KBM-7 (cell line): ENCODE data around the gene OR1F1.
"Not testable (repeated sequence)": the region's sequence is repeated elsewhere in the genome, so short reads cannot be mapped to it uniquely, and the experiment has no call there.

Source experiments
- DNase-seq: peaks from one replicate; pipeline ENCODE4 v3.0.0-alpha.2; 2015
- in situ Hi-C: fragments of 300-500 bp; cut with MboI; formaldehyde crosslinking; loops from 2 replicates; pipeline ENCODE4 v1.14.3; 2020; ENCODE audit warnings: low sequenced_read_pairs, low pct_unique_long_range_greater_than_20kb, mixed read lengths

The OR1F1 gene

DNA sequence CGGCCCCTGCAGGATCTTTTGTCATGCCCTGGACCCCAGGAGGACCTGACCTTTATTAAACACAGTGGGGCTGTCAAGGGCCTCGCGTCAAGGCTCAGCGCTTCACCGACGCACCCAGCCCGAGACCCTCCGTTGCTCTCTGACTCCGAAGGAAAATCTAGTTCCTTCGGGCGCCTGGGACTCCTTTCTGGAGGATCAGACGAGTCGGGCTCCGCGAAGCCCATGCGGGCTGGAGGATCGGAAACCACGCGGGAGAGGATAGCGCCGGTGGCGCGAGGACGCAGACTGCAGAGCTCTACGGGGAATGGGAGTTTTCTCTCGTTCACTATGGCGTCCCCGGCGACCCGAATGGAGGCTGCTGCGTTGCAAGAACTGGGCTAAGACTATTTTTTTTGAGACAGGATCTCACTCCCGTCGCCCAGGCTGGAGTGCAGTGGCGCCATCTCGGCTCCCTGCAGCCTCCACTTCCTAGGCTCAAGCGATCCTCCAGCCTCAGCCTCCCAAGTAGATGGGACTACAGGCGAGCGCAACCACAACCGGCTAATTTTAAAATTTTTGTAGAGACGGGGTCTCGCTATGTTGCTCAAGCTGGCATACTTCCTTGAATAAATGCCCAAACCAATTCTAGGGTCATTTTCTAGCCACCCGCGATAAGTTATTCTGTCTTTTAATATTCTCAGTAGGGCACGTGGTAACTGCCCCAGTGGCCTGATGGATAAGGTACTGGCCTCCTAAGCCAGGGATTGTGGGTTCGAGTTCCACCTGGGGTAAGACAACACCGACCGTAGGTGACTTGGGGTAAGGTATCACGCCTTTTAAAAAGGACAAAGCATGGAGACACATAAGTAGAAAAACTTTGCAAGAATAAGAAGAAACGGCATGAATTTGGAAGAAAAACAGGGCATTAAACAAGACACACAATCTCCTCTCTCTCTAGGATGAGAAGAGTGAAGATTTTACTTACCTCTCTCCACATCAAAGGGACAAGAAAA lies 5.5 kb downstream of the OR1F1 start:
- in situ Hi-C loops, result no loop called here
- DNase-seq, result no peak

DNA sequence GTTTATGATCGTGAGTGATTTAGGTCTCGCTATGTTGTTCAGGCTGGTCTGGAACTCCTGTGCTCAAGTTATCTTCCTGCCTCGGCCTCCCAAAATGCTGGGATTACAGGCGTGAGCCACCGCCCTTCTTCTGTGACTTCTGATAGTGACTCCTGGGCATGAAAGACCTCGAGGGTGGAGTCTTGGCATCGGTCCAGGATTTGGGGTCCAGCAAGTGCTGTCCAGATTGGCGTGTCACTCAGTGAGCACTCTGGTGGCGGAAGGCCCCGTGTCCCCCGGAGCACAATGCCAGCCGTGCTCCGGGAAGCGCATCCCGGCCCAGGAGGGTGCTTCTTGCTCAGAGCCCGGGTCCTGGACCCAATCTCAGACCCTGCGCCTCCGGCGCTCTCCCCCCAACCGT lies 6.8 kb downstream of the OR1F1 start:
- in situ Hi-C loops, result no loop called here
- no peak for DNase-seq

DNA sequence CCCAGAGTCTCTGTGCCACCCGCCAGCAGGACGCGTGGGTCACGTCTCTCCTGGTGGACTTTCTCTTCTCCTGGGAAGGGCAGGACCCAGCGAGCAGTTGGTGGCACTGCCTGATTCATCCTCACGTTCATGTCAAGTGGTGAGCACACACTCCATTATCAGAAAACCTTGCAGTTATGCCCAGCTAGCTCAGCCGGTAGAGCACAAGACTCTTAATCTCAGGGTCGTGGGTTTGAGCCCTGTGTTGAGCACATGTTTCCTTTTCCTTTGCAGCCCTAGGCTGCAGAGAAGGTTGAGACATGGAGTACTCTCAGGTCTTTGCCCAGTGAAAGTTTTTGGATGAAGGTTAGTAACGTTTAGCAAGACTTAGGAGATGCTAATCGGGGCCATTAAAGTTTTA lies 8.0 kb downstream of the OR1F1 start:
- in situ Hi-C loops, result no loop called here
- DNase-seq, result no peak

DNA sequence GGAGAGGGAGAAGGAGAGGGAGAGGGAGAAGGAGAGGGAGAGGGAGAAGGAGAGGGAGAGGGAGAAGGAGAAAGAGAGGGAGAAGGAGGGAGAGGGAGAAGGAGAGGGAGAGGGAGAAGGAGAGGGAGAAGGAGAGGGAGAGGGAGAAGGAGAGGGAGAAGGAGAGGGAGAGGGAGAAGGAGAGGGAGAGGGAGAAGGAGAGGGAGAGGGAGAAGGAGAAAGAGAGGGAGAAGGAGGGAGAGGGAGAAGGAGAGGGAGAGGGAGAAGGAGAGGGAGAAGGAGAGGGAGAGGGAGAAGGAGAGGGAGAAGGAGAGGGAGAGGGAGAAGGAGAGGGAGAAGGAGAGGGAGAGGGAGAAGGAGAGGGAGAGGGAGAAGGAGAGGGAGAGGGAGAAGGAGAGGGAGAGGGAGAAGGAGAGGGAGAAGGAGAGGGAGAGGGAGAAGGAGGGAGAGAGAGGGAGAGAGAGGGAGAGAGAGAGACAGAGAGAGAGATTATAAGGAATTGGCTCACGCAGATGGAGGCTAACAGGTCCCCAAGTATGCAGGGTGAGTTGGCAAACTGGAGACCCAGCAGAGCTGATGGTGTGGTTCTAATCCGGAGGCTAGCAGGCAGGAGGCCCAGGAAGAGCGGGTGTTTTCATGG lies 9.8 kb downstream of the OR1F1 start:
- DNase-seq, in situ Hi-C loops: not testable (repeated sequence)

DNA sequence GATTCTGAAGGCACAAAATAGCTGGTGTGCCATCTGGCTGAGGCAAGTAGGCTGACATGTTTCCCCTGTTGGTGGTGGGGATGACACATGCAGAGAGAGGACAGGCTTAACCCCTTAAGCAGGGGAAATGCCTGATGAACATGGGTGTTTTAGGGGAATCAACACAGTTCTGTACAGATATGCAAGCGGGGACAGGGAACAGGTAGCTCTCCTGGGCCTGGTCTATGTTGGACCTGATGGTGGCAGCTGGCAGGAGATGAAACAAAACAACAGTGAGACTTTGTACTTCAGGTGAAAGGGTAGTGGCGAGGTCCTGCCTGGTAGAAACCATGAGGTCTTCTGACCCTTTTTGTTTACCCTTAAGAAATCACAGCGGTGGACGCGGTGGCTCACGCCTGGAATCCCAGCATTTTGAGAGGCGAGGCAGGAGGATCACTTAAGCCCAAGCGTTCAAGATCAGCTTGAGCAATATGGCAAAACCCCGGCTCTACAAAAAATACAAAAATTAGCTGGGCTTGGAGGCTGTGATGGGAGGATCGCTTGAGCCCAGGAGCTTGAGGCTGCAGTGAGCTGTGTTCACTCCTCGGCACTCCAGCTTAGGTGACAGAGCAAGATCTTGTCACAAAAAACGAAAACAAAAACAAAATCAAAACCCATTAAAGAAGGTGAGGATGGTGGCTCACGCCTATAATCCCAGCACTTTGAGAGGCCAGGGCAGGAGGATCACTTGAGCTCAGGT lies 10.5 kb downstream of the OR1F1 start:
- in situ Hi-C loops, result no loop called here
- no peak for DNase-seq

DNA sequence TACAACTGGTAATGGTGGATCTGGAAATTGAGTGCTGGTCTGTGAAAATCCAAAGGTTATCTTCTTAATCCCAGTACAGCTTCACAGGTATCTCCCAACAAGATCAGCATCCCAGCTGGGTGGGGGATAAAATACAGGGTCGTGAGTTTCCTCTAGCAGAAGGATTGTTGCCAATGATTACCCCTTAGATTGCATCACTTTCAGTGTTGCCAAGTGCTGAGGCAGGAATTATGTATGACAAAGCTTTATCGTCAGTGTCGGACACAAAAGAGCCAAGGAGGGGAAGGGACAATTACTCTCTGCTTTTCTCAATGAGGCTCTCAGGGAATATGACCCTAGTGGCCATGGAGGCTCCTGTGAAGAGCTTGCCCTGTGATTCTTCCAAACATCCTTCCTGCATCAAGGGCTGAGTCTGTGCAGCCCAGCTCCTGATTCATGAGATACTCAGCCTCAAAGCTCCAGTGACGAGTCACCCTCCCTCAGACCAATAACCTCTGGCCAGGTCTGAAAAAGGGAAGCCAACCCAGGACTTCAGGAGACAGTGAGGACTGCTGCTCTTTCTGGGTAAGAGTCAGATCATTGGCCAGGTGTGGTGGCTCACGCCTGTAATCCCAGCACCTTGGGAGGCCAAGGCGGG lies 15.0 kb downstream of the OR1F1 start:
- in situ Hi-C loops, result no loop called here

DNA sequence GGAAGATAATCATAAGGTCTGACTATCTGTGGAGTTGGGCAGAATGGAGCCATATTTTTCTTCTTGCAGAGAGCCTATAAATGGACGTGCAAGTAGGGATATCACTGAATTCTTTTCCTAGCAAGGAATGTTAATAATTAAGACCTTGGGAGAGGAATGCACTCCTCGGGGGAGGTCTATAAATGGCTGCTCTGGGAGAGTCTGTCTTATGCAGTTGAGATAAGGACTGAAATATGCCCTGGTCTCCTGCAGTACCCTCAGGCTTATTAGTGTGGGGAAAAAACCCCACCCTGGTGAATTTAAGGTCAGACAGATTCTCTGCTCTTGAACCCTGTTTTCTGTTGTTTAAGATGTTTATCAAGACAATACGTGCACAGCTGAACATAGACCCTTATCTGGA lies 17.9 kb downstream of the OR1F1 start:
- DNase-seq, in situ Hi-C loops: not testable (repeated sequence)

More for the DNA sequence above, 15.0 kb downstream of the OR1F1 start:
- no peak for DNase-seq

DNA sequence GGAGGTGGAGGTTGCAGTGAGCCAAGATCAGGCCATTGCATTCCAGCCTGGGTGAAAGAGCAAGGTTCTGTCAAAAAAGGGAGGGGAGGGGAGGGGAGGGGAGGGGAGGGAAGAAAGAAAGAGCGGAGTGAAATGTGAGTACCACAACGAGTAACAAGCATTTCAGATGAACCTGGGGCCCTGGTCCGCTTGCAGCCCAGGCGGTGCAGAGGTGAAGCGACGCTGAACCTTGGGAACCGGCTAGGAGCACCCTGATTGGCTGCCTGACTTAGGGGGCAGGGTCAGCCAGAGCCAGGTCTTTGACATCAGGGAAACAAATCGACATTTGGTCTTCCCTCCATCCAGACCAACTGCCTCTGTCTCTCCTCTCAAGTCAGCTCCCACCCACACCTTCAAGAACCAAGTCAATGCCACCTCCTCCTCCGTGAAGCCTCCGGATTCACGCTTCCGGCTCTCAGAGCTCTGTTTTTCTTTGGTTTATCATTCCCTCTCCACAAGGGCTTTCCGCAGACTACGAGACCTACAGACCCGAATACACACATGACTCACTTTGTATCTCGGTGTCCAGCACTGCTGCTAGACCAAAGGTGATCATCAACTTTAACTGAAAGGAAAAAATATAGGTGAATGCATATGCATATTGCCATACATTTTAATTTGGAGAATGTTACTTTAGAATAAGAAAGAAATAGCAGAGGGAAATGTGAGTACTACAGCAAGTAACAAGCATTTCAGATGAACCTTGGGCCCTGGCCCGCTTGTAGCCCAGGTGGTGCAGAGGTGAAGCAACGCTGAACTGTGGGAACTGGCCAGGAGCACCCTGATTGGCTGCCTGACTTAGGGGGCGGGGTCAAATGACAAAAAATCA lies 19.3 kb downstream of the OR1F1 start:
- in situ Hi-C loops, result no loop called here
- no peak for DNase-seq

DNA sequence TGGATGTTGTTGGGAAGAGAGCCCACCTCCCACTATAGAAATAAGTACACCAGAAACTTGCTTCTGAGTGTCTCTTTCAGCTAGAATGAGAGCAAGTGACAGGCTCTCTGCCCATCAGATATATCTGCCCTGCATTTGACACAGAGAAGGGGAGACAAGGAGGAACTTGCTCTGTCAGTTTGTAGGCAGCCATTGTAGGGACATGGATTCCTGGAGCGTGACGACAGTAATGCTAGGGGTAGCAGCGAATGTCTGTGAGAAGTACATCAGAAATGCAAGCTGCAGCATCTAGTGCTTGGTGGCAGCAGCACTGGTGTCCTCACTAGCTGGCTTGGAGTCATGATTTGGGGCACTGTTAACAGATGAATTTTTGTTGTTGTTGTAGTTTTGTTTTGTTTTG lies 24.0 kb downstream of the OR1F1 start:
- DNase-seq, result no peak
- in situ Hi-C loops, result no loop called here

DNA sequence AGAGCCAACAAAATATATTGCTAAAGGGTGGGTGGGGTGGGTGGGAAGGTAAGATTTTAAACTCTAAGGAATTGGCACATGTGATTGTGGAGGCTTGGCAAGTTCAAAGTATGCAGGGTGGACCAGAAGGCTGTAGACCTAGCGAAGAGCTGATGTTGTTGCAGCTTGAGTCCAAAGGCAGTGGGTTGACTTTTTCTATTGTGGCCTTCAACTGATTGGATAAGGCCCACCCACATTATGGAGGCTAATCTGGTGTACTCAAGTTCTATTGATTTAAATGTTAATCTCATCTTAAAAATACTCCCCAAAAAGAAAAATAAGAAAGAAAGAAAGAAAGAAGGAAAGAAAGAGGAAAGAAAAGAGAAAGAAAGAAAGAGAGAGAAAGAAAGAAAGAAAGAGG lies 24.6 kb downstream of the OR1F1 start:
- in situ Hi-C loops, result no loop called here

DNA sequence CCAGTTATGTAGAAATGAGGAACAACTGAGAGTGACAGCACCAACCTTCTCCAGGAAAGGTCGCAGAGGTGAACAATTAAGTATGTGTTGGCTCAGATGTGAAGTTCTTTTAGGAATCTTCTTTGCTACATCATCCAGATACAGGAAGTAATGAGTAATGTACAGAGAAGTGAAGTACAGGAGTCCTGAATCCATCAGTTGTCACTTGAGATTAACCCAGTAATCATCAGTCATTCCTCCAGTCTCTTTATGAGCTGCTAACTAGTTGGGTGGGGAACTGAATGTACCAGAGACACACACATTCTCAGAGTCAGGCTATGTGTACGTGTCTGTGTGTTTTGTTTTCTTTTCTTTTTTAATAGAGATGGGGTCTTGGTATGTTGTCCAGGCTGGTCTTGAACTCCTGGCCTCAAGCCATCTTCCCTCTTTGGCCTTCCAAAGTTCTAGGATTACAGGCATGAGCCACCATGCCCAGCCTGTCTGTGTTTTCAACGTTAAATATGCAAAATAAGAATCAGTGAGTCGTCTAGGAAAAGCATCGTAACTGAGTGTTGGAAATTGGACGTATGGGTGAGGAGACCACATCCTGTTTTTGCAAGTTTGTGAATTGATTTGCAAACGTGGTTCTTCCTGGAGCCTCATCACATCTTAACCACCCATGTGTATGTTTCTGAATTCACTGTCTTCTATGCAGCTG lies 27.0 kb downstream of the OR1F1 start:
- in situ Hi-C loops, result no loop called here
- DNase-seq, result peak; percentile 35

More for the DNA sequence above, 24.6 kb downstream of the OR1F1 start:
- DNase-seq, result no peak

DNA sequence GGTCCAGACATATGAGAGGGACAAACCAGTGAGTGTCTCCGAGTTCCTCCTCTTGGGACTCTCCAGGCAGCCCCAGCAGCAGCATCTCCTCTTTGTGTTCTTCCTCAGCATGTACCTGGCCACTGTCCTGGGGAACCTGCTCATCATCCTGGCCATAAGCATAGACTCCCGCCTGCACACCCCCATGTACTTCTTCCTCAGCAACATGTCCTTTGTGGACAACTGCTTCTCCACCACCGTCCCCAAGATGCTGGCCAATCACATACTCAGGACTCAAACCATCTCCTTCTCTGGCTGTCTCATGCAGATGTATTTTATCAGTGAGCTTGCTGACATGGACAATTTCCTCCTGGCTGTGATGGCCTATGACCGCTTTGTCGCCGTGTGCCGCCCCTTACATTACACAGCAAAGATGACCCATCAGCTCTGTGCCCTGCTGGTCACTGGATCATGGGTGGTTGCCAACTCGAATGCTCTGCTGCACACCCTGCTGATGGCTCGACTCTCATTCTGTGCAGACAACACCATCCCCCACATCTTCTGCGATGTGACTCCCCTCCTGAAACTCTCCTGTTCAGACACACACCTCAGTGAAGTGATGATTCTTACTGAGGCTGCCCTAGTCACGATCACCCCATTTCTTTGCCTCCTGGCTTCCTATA lies 27.7 kb downstream of the OR1F1 start:
- DNase-seq, result no peak
- in situ Hi-C loops, result no loop called here

DNA sequence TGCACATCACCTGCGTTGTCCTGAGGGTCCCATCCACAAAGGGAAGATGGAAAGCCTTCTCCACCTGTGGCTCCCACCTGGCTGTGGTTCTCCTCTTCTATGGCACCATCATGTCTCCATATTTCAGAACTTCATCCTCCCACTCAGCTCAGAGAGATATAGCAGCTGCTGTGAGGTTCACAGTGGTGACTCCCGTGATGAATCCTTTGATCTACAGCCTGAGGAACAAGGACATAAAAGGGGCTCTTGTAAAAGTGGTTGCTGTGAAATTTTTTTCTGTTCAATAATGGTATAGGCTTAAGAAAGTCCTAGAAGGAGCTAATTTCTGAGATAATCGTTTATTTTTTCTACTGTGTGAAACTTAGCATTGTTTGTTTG lies 28.2 kb downstream of the OR1F1 start:
- in situ Hi-C loops, result no loop called here

DNA sequence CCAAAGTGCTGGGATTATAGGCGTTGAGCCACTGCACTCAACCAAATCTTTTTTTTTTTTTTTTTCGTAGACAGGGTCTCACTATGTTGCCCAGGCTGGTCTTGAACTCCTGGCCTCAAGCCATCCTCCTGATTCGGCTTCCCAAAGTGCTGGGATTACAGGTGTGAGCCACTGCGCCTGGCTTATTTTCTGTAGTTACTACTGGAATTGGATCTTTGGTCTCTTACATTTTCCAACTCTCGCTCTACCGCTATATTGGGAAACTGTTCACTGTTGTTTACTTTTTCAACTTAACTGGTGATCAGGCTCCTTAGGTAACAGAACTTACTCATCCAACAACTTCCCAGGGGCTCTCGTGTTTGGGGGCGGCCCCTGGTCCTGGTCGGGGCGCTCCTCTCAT lies 32.8 kb downstream of the OR1F1 start:
- in situ Hi-C loops, result no loop called here
- DNase-seq, result no peak

More for the DNA sequence above, 28.2 kb downstream of the OR1F1 start:
- DNase-seq, result no peak

DNA sequence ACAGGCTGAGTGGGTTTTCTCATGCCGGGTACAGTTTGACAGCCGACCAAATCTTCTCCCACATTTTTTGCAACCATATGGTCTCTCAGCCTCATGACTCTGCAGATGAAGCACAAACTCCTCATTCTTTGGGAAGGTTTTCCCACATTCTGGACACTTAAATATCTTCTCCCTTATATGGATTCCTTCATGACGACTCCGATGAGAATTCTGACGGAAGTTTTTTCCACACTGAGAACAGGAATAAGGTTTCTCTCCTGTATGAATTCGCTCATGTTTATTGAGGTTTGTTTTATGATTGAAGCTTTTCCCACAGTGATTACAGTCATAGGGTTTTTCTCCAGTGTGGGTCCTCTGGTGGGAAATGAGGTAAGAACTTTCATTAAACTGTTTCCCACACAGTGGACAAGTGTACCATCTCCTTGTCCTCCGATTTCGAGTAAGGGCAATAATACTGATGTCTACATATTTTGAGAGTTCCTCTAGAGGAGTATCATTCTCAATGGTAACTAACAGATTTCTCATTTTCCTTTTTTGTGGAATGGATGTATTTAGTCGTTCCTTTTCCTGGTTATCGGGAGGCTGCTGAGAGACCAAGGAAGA lies 36.0 kb downstream of the OR1F1 start:
- peak; percentile 20 for DNase-seq
- in situ Hi-C loops, result no loop called here

DNA sequence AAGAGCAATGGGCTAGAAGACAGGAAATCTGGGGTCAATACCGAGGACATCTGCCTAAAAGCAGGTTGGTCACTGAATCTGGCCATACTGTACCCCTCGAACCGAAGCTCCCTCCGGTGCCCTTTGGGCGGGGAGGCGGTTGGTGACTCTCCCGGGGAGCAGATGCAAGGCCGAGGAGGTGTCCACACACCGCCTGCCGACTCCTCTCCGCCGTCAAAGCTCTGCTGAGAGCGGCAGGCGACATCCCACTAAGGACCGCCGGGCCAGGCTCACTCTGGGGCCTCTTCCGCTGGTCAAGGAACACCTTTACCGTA lies 46.5 kb downstream of the OR1F1 start:
- in situ Hi-C loops, result no loop called here
- DNase-seq, result no peak

DNA sequence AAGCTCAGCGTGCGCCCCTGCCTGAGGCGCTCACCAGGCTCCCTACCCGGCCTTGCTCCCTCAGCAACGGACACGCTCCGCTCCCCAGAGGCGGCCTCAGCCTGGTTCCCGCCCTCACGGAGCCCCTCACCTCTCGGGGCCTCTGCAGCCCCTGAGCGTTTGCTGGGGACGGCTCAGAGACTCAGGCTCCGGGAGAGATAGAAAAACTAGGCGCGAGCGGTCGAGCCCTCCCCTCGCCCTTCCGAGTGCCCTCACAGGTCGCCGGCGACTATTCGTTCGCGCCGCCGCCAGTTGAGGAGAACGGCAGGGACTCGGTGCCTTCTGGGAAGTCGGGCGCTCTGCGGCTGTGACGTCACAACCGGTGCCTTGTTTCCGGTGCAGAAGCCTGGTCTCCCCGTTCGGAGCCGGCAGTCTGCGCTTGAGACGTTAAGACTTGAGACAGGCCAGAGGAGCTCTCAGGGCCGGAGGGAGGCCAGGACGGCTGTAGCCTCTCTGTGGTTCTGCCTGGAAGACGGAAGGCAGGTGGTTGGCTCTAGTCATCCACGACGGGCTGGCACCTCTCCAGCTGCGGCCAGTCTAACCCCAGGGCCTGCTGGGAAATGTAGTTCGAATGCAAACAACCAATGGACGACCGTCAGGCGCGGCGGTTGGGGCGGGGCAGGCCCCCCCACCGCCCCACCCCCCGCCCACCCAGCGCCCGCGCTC lies 47.0 kb downstream of the OR1F1 start, which contains the start of gene ZNF200:
Gene ZNF200 (minus strand): TSS at position 302 of the 705 bp plus-strand sequence. CDS start 1,403 bp downstream, outside the sequence.
- peak; percentile 96 for DNase-seq
- in situ Hi-C loops, result no loop called here
